Astrocyte (in vitro differentiated cells and primary cell): ENCODE measurements around the gene TMEM184B. TPM values are rescaled to one million over a fixed set of nuclear protein-coding genes. Genes with fewer than 3 reads are reported as not detected.

ENCODE experiments used
- DNase-seq: peaks from one replicate; pipeline ENCODE4 v3.0.0-alpha.2; 2010; ENCODE audit warnings: low read depth
- FAIRE-seq: peaks from 2 replicates; lab custom pipeline; 2011; peaks lifted over from hg19 to GRCh38; lab: Jason Lieb, UNC
- H2AFZ ChIP-seq: 2 replicates; pipeline ENCODE4 v1.6.0; 2012; ENCODE audit warnings: low read depth, low read length, inconsistent platforms
- H3K27ac ChIP-seq: 2 replicates; pipeline ENCODE4 v1.5.1; 2011; ENCODE audit warnings: low read depth, low read length, inconsistent platforms
- H3K27me3 ChIP-seq: 2 replicates; pipeline ENCODE4 v1.6.0; 2011; ENCODE audit warnings: low read length, inconsistent platforms; ENCODE audit not compliant: insufficient read depth
- H3K36me3 ChIP-seq: 2 replicates; pipeline ENCODE4 v1.5.1; 2011; ENCODE audit warnings: low read length, inconsistent platforms; ENCODE audit not compliant: insufficient read depth
- H3K4me1 ChIP-seq: 2 replicates; pipeline ENCODE4 v1.5.1; 2011; ENCODE audit warnings: low read length, inconsistent platforms; ENCODE audit not compliant: insufficient read depth
- H3K4me2 ChIP-seq: 2 replicates; pipeline ENCODE4 v1.6.0; 2012; ENCODE audit warnings: low read length, inconsistent platforms
- H3K4me3 ChIP-seq: 2 replicates; pipeline ENCODE4 v1.5.1; 2011; ENCODE audit warnings: low read depth, mild to moderate bottlenecking, low read length, inconsistent platforms; ENCODE audit not compliant: insufficient read depth
- H3K79me2 ChIP-seq: 2 replicates; pipeline ENCODE4 v1.6.0; 2012; ENCODE audit warnings: mild to moderate bottlenecking, low read length, inconsistent platforms; ENCODE audit not compliant: insufficient read depth
- H3K9ac ChIP-seq: 2 replicates; pipeline ENCODE4 v1.6.0; 2012; ENCODE audit warnings: mild to moderate bottlenecking, low read length, inconsistent platforms
- H3K9me3 ChIP-seq: 2 replicates; pipeline ENCODE4 v1.5.1; 2012; ENCODE audit warnings: low read depth, mild to moderate bottlenecking, low read length, inconsistent platforms; ENCODE audit not compliant: insufficient read depth
- H4K20me1 ChIP-seq: 2 replicates; pipeline ENCODE4 v1.6.0; 2012; ENCODE audit warnings: low read length, inconsistent platforms; ENCODE audit not compliant: insufficient read depth
- H3K27ac Mint-ChIP-seq: one replicate; pipeline ENCODE4 v1.8.0; 2021; ENCODE audit warnings: mild to moderate bottlenecking, mixed read lengths; ENCODE audit not compliant: unreplicated experiment
- H3K27me3 Mint-ChIP-seq: one replicate; pipeline ENCODE4 v1.8.0; 2021; ENCODE audit warnings: low read depth, mixed read lengths; ENCODE audit not compliant: unreplicated experiment
- H3K36me3 Mint-ChIP-seq: one replicate; pipeline ENCODE4 v1.8.0; 2021; ENCODE audit warnings: low read depth, mixed read lengths; ENCODE audit not compliant: unreplicated experiment
- H3K4me1 Mint-ChIP-seq: one replicate; pipeline ENCODE4 v1.8.0; 2021; ENCODE audit warnings: low read depth, mixed read lengths; ENCODE audit not compliant: unreplicated experiment
- H3K4me3 Mint-ChIP-seq: one replicate; pipeline ENCODE4 v1.8.0; 2021; ENCODE audit warnings: mild to moderate bottlenecking, moderate library complexity, mixed read lengths; ENCODE audit not compliant: unreplicated experiment
- H3K9me3 Mint-ChIP-seq: one replicate; pipeline ENCODE4 v1.8.0; 2021; ENCODE audit warnings: mild to moderate bottlenecking, mixed read lengths; ENCODE audit not compliant: unreplicated experiment
- CTCF ChIP-seq: IDR thresholded peaks from 2 replicates; pipeline ENCODE4 v1.5.1; 2011; ENCODE audit warnings: low read depth, mild to moderate bottlenecking, inconsistent platforms, low read length, moderate library complexity; ENCODE audit not compliant: insufficient read depth
- EZH2 ChIP-seq: IDR thresholded peaks from 2 replicates; pipeline ENCODE4 v1.6.1; 2012; ENCODE audit warnings: mild to moderate bottlenecking, low read length, inconsistent platforms; ENCODE audit not compliant: insufficient read depth
- total RNA-seq: library from RNA; stranded (reverse); gene quantifications from 2 replicates; pipeline ENCODE4 v1.2.1, GENCODE V29; 2021

TMEM184B gene
- total RNA-seq, 1 donor from 2014 or later: 109 TPM

DNA sequence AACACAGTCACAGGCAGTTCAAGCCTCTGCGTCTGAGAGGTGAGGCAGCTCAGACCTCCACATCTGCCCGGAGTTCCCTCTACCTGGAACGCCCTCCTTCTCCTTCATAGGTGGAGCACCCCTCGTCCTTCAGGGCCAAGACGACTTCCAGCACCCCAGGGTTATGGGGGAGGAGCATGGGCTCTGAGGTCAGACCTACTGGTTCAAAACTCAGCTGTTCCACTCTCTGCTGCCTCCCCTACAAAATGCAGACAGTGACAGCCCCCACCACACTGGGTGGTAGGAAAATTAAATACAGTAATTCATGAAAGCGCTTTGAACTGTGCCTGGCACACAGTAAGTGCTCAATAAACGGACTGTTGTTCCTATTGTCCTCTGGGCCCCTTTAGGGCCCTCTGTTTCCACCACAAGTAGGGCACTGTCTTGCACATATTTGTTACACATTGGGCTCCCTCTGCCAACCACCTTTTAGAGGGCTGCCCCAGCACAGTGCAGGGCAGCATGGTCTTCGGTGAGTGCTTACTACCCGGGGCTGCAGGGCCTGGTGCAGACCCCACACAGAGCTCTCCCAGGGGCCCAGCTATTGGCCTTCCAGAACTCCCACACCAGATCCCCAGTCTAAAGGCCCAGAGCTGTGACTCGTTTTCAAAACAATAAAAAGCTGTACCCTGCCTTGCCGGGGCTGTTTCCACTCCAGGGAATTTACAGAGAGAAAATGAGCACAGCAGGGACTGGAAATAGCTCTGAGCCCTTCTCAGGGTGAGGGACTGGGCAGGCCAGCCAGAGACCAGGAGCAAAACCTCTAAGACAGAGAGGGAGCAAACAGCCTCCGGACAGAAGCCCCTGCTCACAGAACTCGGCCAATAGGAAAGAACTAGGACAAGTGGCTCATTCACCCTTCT lies 2.5 kb downstream of the TMEM184B start:
- H3K4me2 ChIP-seq: peak overlapping the region; percentile 98
- H3K36me3 Mint-ChIP-seq: peaks cover 2% of the 10 kb centered on the region

GRCh38 chr22:38269466-38269865 lies 3.3 kb downstream of the TMEM184B start:
- Histone ChIP-seq H3K36me3 (no peaks in the 10 kb centered on the region), H2AFZ (no peak overlapping the region), H3K4me1 (peaks cover 25% of the 10 kb centered on the region), H3K79me2 (peaks cover 82% of the 10 kb centered on the region), H3K4me3 (no peak overlapping the region), H3K27ac (no peak overlapping the region), H3K4me2 (no peak overlapping the region), H3K9ac (no peak overlapping the region), H3K9me3 (no peaks in the 10 kb centered on the region), H3K27me3 (no peaks in the 10 kb centered on the region), H4K20me1 (peaks cover 79% of the 10 kb centered on the region)
- Mint-ChIP-seq H3K36me3 (peaks cover 7% of the 10 kb centered on the region), H3K27me3 (no peaks in the 10 kb centered on the region), H3K9me3 (no peaks in the 10 kb centered on the region), H3K27ac (no peak overlapping the region), H3K4me1 (peaks cover 42% of the 10 kb centered on the region), H3K4me3 (no peak overlapping the region)
- DNase-seq (no peak), FAIRE-seq (no peak)
- TF ChIP-seq CTCF (no peak), EZH2 (no peak)

More for the DNA sequence above, 2.5 kb downstream of the TMEM184B start:
- Mint-ChIP-seq H3K4me3 (peak overlapping the region; percentile 93), H3K4me1 (peaks cover 46% of the 10 kb centered on the region), H3K9me3 (no peaks in the 10 kb centered on the region), H3K27ac (peak overlapping the region; percentile 50), H3K27me3 (no peaks in the 10 kb centered on the region)
- Histone ChIP-seq H3K9ac (peak overlapping the region; percentile 88), H4K20me1 (peaks cover 70% of the 10 kb centered on the region), H3K79me2 (peaks cover 73% of the 10 kb centered on the region), H2AFZ (no peak overlapping the region), H3K4me1 (peaks cover 25% of the 10 kb centered on the region), H3K27me3 (no peaks in the 10 kb centered on the region), H3K4me3 (no peak overlapping the region), H3K36me3 (no peaks in the 10 kb centered on the region), H3K27ac (peak overlapping the region; percentile 3), H3K9me3 (no peaks in the 10 kb centered on the region)
- DNase-seq (no peak), FAIRE-seq (no peak)
- TF ChIP-seq CTCF (no peak), EZH2 (no peak)

DNA sequence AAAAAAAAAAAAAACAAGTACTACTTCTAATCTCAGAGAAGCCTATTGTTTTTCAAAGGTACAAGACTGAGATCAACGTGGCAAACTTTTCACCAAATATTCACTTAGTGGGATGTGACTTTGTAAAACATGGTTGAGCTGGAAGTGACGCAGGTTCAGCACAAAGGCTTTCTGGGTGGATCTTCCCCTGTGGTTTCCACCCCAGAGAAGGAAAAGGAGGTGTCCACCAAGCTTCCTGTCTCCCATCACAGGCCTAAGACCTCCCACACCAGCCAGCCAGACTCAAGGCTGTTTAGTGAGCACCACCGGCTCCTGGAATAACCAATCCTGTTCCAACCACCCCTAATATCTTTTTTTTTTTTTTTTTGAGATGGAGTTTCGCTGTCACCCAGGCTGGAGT lies 5.7 kb downstream of the TMEM184B start:
- no peak overlapping the region for H3K4me3 ChIP-seq
- H2AFZ ChIP-seq: no peak overlapping the region
- H4K20me1 ChIP-seq: peaks cover 97% of the 10 kb centered on the region
- no peak overlapping the region for H3K4me3 Mint-ChIP-seq
- no peak for TF ChIP-seq EZH2
- no peak for TF ChIP-seq CTCF
- no peak overlapping the region for H3K27ac ChIP-seq
- peaks cover 2% of the 10 kb centered on the region for H3K9me3 Mint-ChIP-seq
- H3K27ac Mint-ChIP-seq: no peak overlapping the region
- H3K4me2 ChIP-seq: no peak overlapping the region
- no peaks in the 10 kb centered on the region for H3K27me3 Mint-ChIP-seq
- H3K36me3 Mint-ChIP-seq: peaks cover 20% of the 10 kb centered on the region
- H3K4me1 ChIP-seq: peaks cover 19% of the 10 kb centered on the region
- peaks cover 99% of the 10 kb centered on the region for H3K79me2 ChIP-seq
- no peaks in the 10 kb centered on the region for H3K27me3 ChIP-seq
- DNase-seq: peak; percentile 43
- no peak overlapping the region for H3K9ac ChIP-seq
- no peaks in the 10 kb centered on the region for H3K9me3 ChIP-seq
- peaks cover 37% of the 10 kb centered on the region for H3K4me1 Mint-ChIP-seq
- FAIRE-seq: no peak
- H3K36me3 ChIP-seq: no peaks in the 10 kb centered on the region
